PC-3 (cell line): ENCODE measurements around the gene NR5A1.

ENCODE experiments used
- CTCF ChIP-seq: fragments of 300-600 bp; sonication (generic); conservative IDR thresholded peaks from 2 replicates; pipeline ENCODE4 v1.5.1; 2017; ENCODE audit warnings: antibody characterized with exemption, low read depth, mild to moderate bottlenecking, low read length
- EZH2 ChIP-seq: fragments of 300-600 bp; sonication (generic); IDR thresholded peaks from one replicate; pipeline ENCODE4 v1.6.1; 2017; ENCODE audit warnings: antibody characterized with exemption, mild to moderate bottlenecking, low read length; ENCODE audit not compliant: unreplicated experiment
- EZH2phosphoT487 ChIP-seq: fragments of 300-600 bp; sonication (generic); IDR thresholded peaks from 2 replicates; pipeline ENCODE4 v1.6.1; 2018; ENCODE audit warnings: mild to moderate bottlenecking, antibody characterized with exemption, low read length, borderline replicate concordance

GRCh38 chr9:124480621-124480981 is 26.6 kb downstream of the NR5A1 start:
- TF ChIP-seq CTCF (peak; percentile 58), EZH2phosphoT487 (no peak), EZH2 (no peak)
